BLaER1 (cell line): ENCODE measurements around the gene CHRM1.

Source experiments
- H3K27ac ChIP-seq: shearing (Covaris generic); formaldehyde crosslinking; 2 replicates; pipeline ENCODE4 v1.8.1; 2022
- H3K27me3 ChIP-seq: shearing (Covaris generic); formaldehyde crosslinking; 2 replicates; pipeline ENCODE4 v1.8.1; 2022
- H3K36me3 ChIP-seq: shearing (Covaris generic); formaldehyde crosslinking; 2 replicates; pipeline ENCODE4 v1.8.1; 2022
- H3K4me1 ChIP-seq: shearing (Covaris generic); formaldehyde crosslinking; 2 replicates; pipeline ENCODE4 v1.8.1; 2022
- H3K4me2 ChIP-seq: shearing (Covaris generic); formaldehyde crosslinking; 2 replicates; pipeline ENCODE4 v1.8.1; 2022
- H3K4me3 ChIP-seq: shearing (Covaris generic); formaldehyde crosslinking; 2 replicates; pipeline ENCODE4 v1.8.1; 2022
- H3K9ac ChIP-seq: shearing (Covaris generic); formaldehyde crosslinking; 2 replicates; pipeline ENCODE4 v1.8.1; 2022
- H3K9me3 ChIP-seq: shearing (Covaris generic); formaldehyde crosslinking; 2 replicates; pipeline ENCODE4 v1.8.1; 2022
- H4K20me1 ChIP-seq: shearing (Covaris generic); formaldehyde crosslinking; 2 replicates; pipeline ENCODE4 v1.8.1; 2022
- Cebpa-rat ChIP-seq: shearing (Covaris generic); IDR thresholded peaks from 2 replicates; pipeline ENCODE4 v1.8.1; 2022

The CHRM1 gene

DNA sequence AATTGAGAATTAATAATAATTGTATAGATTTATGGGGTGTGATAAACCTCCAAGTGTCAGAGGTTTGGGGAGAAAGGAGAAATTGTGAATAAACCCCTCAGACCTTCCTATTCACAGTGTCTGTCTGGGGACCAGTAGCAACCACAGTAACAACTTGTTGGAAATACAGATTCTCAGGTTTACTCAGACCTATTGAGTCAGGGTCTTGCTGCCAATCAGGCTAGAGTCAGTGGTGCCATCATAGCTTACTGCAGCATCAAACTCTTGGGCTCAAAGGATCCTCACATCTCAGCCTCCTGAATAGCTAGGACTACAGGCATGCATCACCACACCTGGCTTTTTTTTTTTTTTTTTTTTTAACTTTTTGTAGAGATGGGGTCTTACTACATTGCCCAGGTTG, 23.1 kb downstream of the CHRM1 start:
- Histone ChIP-seq H3K4me3 (no peak overlapping the region), H3K4me1 (no peaks in the 10 kb centered on the region), H3K9ac (no peak overlapping the region), H3K4me2 (no peak overlapping the region), H3K36me3 (no peaks in the 10 kb centered on the region), H3K9me3 (no peaks in the 10 kb centered on the region), H4K20me1 (no peaks in the 10 kb centered on the region), H3K27ac (no peak overlapping the region), H3K27me3 (no peaks in the 10 kb centered on the region)
- TF ChIP-seq Cebpa-rat: no peak

DNA sequence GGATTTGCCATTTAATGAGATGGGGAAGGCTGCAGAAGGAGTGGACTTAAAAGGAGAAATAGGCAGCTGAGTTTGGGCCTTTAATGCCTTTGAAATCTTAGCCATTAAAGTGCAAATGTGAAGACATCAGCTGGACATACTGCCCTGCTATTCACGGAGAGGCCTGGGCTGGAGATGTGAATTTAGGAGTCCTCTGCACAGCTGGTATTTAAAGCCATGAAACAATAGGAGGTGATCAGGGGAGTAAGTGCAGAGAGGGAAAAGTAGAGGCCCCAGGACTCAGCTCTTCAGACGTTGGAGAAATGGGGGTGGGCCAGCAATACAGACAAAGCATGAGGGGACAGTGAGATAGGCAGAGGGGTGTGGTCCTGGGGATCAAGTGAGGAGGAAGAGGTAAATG, 23.9 kb downstream of the CHRM1 start:
- TF ChIP-seq Cebpa-rat: no peak
- no peaks in the 10 kb centered on the region for H3K4me1 ChIP-seq
- H3K4me3 ChIP-seq: no peak overlapping the region
- no peak overlapping the region for H3K27ac ChIP-seq
- H3K9ac ChIP-seq: no peak overlapping the region
- no peak overlapping the region for H3K4me2 ChIP-seq
- no peaks in the 10 kb centered on the region for H4K20me1 ChIP-seq
- H3K36me3 ChIP-seq: no peaks in the 10 kb centered on the region
- H3K27me3 ChIP-seq: no peaks in the 10 kb centered on the region
- H3K9me3 ChIP-seq: no peaks in the 10 kb centered on the region

DNA sequence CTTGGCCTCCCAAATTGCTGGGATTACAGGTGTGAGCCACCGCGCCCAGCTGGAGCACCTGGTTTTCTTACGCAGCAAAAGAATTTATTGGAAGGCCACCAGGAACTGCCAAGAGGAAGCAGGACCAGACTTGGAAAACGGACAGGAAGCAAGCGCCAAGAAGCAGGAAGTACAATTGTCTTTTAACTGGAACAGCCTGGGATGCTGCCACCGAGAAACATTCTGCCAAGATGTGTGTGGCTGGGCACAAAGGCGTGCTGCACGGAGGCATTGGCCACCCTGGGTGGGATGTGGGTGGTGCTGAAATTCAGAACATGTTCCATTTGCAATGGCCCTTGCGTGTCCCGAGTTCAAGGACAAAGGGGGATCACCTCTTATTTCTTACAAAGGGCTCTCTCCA, 25.1 kb downstream of the CHRM1 start:
- no peaks in the 10 kb centered on the region for H3K9me3 ChIP-seq
- no peak overlapping the region for H3K9ac ChIP-seq
- H4K20me1 ChIP-seq: no peaks in the 10 kb centered on the region
- no peak for TF ChIP-seq Cebpa-rat
- no peak overlapping the region for H3K27ac ChIP-seq
- H3K4me1 ChIP-seq: no peaks in the 10 kb centered on the region
- H3K36me3 ChIP-seq: no peaks in the 10 kb centered on the region
- H3K27me3 ChIP-seq: no peaks in the 10 kb centered on the region
- no peak overlapping the region for H3K4me2 ChIP-seq
- no peak overlapping the region for H3K4me3 ChIP-seq

DNA sequence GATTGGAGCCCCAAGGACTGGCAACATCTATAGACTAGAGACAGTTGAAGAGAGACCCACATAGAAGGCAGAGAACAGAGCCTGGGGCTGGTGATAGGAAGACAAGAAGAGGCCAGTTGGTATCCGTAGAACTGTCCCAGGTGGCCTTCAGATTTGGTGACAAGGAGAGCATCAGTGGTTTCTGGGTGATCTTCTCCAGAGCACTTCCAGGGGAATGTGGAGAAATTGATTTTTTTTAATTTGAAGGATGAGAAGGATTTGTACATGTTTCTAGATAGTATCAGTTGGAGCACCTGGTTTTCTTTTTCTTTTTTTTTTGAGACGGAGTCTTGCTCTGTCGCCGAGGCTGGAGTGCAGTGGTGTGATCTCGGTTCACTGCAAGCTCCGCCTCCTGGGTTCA, 25.7 kb downstream of the CHRM1 start:
- Histone ChIP-seq H3K36me3 (no peaks in the 10 kb centered on the region), H3K27ac (no peak overlapping the region), H4K20me1 (no peaks in the 10 kb centered on the region), H3K4me3 (no peak overlapping the region), H3K9ac (no peak overlapping the region), H3K4me1 (no peaks in the 10 kb centered on the region), H3K4me2 (no peak overlapping the region), H3K9me3 (no peaks in the 10 kb centered on the region), H3K27me3 (no peaks in the 10 kb centered on the region)
- no peak for TF ChIP-seq Cebpa-rat

DNA sequence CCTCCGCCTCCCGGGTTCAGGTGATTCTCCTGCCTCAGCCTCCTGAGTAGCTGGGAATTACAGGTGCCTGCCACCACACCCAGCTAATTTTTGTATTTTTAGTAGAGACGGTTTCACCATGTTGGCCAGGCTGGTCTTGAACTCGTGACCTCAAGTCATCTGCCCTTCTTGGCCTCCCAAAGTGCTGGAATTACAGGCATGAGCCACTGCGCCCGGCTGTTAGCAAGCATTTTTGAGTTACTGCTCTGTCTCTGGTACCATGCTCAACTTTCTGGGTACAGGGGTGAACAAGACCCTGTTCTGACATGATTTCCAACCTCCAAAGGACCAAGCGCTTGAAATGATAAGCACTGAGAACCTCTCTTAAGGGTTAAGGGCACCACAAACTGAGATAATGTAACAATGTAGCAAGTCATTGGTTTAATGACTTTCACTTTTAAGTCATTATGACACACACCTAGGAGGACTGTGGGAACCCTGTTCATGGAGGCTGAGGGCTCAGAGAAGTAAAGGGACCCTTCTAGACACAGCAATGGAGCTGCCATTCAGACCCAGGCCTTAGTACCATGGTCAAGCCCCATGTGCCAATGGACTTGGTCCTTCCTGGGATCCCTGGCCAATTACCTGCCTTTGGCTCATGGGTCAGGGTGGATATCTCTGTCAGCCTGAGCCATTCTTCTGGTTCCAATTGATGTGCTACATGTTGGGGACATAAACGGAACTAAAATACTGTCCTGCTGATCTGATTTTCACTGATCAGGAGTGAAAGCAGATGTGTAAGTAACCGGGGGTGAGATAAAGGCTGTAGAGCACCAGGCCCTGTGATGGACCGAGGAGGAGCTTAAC, 28.9 kb downstream of the CHRM1 start:
- peaks cover 29% of the 10 kb centered on the region for H4K20me1 ChIP-seq
- H3K4me2 ChIP-seq: no peak overlapping the region
- TF ChIP-seq Cebpa-rat: no peak
- no peaks in the 10 kb centered on the region for H3K4me1 ChIP-seq
- no peaks in the 10 kb centered on the region for H3K27me3 ChIP-seq
- no peaks in the 10 kb centered on the region for H3K9me3 ChIP-seq
- H3K4me3 ChIP-seq: no peak overlapping the region
- H3K9ac ChIP-seq: no peak overlapping the region
- no peak overlapping the region for H3K27ac ChIP-seq
- H3K36me3 ChIP-seq: peaks cover 30% of the 10 kb centered on the region

DNA sequence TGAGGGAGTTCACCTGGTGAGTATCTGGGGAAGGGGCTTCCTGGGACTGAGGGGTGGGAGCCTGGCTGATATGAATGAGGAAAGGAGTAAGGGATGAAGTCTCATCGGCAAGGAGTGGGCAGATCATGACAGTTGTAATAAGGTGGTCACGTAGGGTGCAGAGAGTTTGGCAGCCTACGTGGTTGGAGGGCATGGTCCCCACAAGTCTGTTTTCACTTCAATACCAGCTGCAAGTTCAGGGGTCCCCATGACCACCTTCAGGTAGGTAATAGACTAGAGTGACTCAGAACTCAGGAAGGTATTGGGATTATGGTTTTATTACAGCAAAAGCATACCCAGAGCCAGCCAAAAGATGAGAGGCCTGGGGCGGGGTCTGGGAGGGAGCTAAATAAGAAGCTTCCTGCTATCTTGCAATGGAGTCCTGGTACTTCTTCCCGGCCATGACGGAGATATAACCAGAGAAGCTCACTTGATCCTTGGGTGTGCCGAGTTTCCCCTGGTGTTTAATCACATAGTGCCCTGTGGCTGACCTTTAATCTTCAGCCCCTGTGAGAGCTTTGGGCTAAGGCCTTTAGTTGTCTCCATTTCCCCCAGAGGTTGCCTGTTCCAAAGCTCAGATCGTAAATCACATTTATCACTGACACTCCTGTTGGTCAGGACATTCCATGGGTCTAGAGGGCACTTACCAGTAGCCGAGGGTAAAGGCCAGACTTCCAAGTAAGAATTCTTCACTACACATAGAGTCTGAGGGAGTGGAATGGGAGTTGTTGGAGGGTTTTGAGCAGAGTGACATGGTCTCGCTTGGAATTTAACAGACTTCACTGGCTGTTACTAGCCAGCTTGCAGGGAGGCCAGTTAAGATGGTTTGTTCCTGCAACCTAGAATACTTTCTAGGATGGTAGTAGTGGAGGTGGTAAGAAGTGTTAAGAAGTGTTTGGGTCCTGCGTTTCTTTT, 31.4 kb downstream of the CHRM1 start:
- Histone ChIP-seq H3K4me3 (no peak overlapping the region), H3K4me1 (no peaks in the 10 kb centered on the region)

DNA sequence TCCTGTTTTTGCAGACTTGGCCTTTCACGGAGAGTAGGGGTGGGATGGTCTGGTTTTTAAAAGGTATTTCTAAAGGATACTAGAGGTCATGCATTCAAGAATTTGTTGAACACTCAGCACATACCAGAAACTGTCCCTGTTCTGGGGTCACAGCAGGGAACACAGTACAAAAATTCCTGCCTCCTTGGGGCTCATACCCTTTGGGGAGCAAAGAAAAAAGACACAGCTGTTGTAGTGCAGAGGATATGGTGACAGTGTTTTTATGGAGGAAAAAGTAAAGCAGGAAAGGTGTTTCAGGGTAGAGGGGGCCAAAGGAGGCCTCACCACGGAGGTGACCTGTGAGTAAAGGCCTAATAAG, 32.1 kb downstream of the CHRM1 start:
- Histone ChIP-seq H4K20me1 (peaks cover 61% of the 10 kb centered on the region), H3K27me3 (no peaks in the 10 kb centered on the region), H3K4me1 (peaks cover 3% of the 10 kb centered on the region), H3K9me3 (no peaks in the 10 kb centered on the region), H3K9ac (no peak overlapping the region), H3K4me2 (no peak overlapping the region), H3K27ac (no peak overlapping the region), H3K4me3 (no peak overlapping the region), H3K36me3 (peaks cover 62% of the 10 kb centered on the region)
- TF ChIP-seq Cebpa-rat: no peak

More for the DNA sequence above, 31.4 kb downstream of the CHRM1 start:
- Histone ChIP-seq H3K9me3 (no peaks in the 10 kb centered on the region), H3K27ac (no peak overlapping the region), H3K4me2 (no peak overlapping the region), H3K27me3 (no peaks in the 10 kb centered on the region), H4K20me1 (peaks cover 55% of the 10 kb centered on the region), H3K36me3 (peaks cover 55% of the 10 kb centered on the region), H3K9ac (no peak overlapping the region)
- TF ChIP-seq Cebpa-rat: no peak

DNA sequence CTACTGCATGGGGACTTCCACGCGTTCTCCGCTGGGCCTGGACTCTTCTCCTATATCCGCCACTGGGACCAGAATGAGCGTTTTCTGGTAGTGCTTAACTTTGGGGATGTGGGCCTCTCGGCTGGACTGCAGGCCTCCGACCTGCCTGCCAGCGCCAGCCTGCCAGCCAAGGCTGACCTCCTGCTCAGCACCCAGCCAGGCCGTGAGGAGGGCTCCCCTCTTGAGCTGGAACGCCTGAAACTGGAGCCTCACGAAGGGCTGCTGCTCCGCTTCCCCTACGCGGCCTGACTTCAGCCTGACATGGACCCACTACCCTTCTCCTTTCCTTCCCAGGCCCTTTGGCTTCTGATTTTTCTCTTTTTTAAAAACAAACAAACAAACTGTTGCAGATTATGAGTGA, 32.8 kb downstream of the CHRM1 start:
- H4K20me1 ChIP-seq: peaks cover 68% of the 10 kb centered on the region
- no peak overlapping the region for H3K4me2 ChIP-seq
- no peak overlapping the region for H3K9ac ChIP-seq

DNA sequence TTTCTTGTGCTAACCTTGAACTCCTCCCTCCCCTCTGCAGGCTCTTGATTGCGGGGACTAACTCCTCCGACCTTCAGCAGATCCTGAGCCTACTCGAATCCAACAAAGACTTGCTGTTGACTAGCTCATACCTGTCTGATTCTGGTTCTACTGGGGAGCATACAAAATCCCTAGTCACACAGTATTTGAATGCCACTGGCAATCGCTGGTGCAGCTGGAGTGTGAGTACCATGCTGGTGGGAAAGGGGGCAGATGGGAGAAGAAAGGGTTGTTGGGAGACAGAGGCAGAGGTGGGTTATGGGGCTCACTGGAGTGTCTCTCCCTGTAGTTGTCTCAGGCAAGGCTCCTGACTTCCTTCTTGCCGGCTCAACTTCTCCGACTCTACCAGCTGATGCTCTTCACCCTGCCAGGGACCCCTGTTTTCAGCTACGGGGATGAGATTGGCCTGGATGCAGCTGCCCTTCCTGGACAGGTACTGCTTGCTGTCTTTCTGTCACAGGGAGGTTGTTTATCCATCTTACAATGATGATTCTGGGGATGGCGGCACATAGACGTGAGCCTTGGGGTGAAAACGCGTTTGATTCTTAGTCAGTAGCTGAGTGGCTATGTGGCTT, 35.9 kb downstream of the CHRM1 start:
- no peak overlapping the region for H3K27ac ChIP-seq
- no peak for TF ChIP-seq Cebpa-rat
- H3K27me3 ChIP-seq: no peaks in the 10 kb centered on the region
- H3K9me3 ChIP-seq: no peaks in the 10 kb centered on the region
- peaks cover 85% of the 10 kb centered on the region for H3K36me3 ChIP-seq
- no peak overlapping the region for H3K9ac ChIP-seq
- H3K4me3 ChIP-seq: no peak overlapping the region
- H3K4me2 ChIP-seq: no peak overlapping the region
- H4K20me1 ChIP-seq: peaks cover 85% of the 10 kb centered on the region
- peaks cover 25% of the 10 kb centered on the region for H3K4me1 ChIP-seq

More for the DNA sequence above, 32.8 kb downstream of the CHRM1 start:
- Histone ChIP-seq H3K4me3 (no peak overlapping the region), H3K4me1 (peaks cover 10% of the 10 kb centered on the region), H3K9me3 (no peaks in the 10 kb centered on the region), H3K27me3 (no peaks in the 10 kb centered on the region), H3K27ac (no peak overlapping the region), H3K36me3 (peaks cover 69% of the 10 kb centered on the region)
- TF ChIP-seq Cebpa-rat: no peak
